Bronchial epithelial cell (primary cell): ENCODE measurements around the gene RAI1. TPM values are rescaled to one million over a fixed set of nuclear protein-coding genes. Genes with fewer than 3 reads are reported as not detected.

Experiments used
- DNase-seq: peaks from one replicate; pipeline ENCODE4 v3.0.0-alpha.2; 2010; ENCODE audit warnings: low read depth
- FAIRE-seq: peaks from 2 replicates; lab custom pipeline; 2011; peaks lifted over from hg19 to GRCh38; lab: Jason Lieb, UNC
- H3K27me3 ChIP-seq: 2 replicates; pipeline ENCODE4 v1.5.1; 2011; ENCODE audit warnings: low read length; ENCODE audit not compliant: control insufficient read depth, insufficient read depth
- H3K36me3 ChIP-seq: 2 replicates; pipeline ENCODE4 v1.5.1; 2011; ENCODE audit warnings: low read length; ENCODE audit not compliant: control insufficient read depth, insufficient read depth
- H3K4me3 ChIP-seq: 2 replicates; pipeline ENCODE4 v1.5.1; 2011; ENCODE audit warnings: mild to moderate bottlenecking, low read depth, low read length, control low read depth
- total RNA-seq: library from RNA; depleted of rRNA; stranded (reverse); fragments of >200 nt; gene quantifications from 2 replicates; pipeline ENCODE4 v1.2.1, GENCODE V29; 2014
- TF ChIP-seq, protein P1 (sequence below): IDR thresholded peaks from 2 replicates; pipeline ENCODE4 v1.5.1; 2011; ENCODE audit warnings: mild to moderate bottlenecking, moderate library complexity, low read length, control low read depth, inconsistent platforms; ENCODE audit not compliant: insufficient read depth, severe bottlenecking

Gene RAI1
- total RNA-seq, 1 donor from 2014 or later: 7.4 TPM

GRCh38 chr17:17816831-17817551 lies 135.7 kb downstream of the RAI1 start:
- H3K27me3 ChIP-seq: no peaks in the 10 kb centered on the region
- no peak for FAIRE-seq
- H3K4me3 ChIP-seq: no peak overlapping the region
- peaks cover 65% of the 10 kb centered on the region for H3K36me3 ChIP-seq
- TF ChIP-seq, protein P1, sequence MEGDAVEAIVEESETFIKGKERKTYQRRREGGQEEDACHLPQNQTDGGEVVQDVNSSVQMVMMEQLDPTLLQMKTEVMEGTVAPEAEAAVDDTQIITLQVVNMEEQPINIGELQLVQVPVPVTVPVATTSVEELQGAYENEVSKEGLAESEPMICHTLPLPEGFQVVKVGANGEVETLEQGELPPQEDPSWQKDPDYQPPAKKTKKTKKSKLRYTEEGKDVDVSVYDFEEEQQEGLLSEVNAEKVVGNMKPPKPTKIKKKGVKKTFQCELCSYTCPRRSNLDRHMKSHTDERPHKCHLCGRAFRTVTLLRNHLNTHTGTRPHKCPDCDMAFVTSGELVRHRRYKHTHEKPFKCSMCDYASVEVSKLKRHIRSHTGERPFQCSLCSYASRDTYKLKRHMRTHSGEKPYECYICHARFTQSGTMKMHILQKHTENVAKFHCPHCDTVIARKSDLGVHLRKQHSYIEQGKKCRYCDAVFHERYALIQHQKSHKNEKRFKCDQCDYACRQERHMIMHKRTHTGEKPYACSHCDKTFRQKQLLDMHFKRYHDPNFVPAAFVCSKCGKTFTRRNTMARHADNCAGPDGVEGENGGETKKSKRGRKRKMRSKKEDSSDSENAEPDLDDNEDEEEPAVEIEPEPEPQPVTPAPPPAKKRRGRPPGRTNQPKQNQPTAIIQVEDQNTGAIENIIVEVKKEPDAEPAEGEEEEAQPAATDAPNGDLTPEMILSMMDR: no peak
- DNase-seq: no peak

DNA sequence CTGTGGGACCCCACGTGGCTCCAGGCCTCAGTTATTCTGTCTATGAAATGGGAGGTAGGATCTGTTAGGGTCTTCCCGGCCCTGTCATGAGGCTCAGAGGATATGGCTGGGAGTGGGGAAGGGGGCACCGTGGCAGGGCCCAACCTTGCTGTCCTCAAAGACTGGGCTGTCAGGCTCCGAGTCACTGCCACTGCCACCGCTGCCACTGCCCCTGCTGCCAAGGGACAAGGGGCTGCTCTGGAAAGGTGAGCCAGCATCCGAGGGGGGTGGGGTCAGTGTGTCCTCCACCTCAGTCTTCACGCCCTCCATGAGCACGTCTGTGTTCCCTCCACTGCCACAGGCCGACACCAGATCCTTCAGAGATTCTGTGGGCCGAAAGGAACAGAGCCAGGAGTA lies 136.3 kb downstream of the RAI1 start:
- peaks cover 66% of the 10 kb centered on the region for H3K36me3 ChIP-seq
- TF ChIP-seq, protein P1: no peak
- H3K4me3 ChIP-seq: no peak overlapping the region
- no peaks in the 10 kb centered on the region for H3K27me3 ChIP-seq
- FAIRE-seq: peak; percentile 62
- DNase-seq: no peak

DNA sequence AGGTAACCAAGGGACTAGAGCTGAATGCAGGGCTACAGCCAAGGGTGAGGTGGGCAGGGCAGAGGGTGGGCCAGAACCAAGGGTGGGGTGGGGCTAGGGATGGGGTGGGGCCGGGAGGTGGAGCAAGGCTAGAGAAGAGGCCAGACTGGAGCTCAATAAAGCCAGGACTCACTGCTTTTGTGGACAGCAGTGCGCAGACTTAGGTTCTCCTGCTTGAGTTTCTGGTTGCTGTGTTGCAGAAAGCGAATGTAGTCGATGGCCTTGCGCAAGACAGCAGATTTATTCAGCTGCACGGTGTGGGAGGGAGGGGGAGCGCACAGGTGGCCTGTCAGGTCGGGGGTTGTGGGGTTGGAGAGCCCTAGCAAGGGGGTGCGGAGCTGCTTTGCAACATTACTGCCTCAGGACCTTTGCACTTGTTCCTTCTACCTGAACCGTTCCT lies 136.8 kb downstream of the RAI1 start:
- Histone ChIP-seq H3K36me3 (peaks cover 67% of the 10 kb centered on the region), H3K27me3 (no peaks in the 10 kb centered on the region), H3K4me3 (no peak overlapping the region)
- DNase-seq (no peak), FAIRE-seq (no peak)
- TF ChIP-seq, protein P1: no peak

GRCh38 chr17:17819111-17819510 lies 137.9 kb downstream of the RAI1 start:
- no peak for FAIRE-seq
- TF ChIP-seq, protein P1: no peak
- Histone ChIP-seq H3K27me3 (no peaks in the 10 kb centered on the region), H3K36me3 (peaks cover 66% of the 10 kb centered on the region), H3K4me3 (no peak overlapping the region)
- no peak for DNase-seq

GRCh38 chr17:17819561-17819995 lies 138.3 kb downstream of the RAI1 start:
- TF ChIP-seq, protein P1: no peak
- DNase-seq: peak; percentile 86
- Histone ChIP-seq H3K4me3 (no peak overlapping the region), H3K27me3 (no peaks in the 10 kb centered on the region), H3K36me3 (peaks cover 61% of the 10 kb centered on the region)
- peak; percentile 89 for FAIRE-seq
